H9 (cell line): Measurements from ENCODE around the gene SERPIND1. TPM values are rescaled to one million over a fixed set of nuclear protein-coding genes. Genes with fewer than 3 reads are reported as not detected.

Source experiments
- DNase-seq: peaks from one replicate; pipeline ENCODE4 v3.0.0-alpha.2; 2017
- H2AFZ ChIP-seq: one replicate; pipeline ENCODE4 v1.6.1; 2013; ENCODE audit warnings: mild to moderate bottlenecking, low read length, control low read depth, moderate library complexity
- H2AK5ac ChIP-seq: 2 replicates; pipeline ENCODE4 v1.6.1; 2013; ENCODE audit warnings: low read length, control low read depth, mixed read lengths; ENCODE audit not compliant: insufficient read length
- H2BK120ac ChIP-seq: one replicate; pipeline ENCODE4 v1.6.1; 2013; ENCODE audit warnings: low read depth, mild to moderate bottlenecking, low read length, control low read depth, inconsistent platforms; ENCODE audit not compliant: poor library complexity, severe bottlenecking
- H2BK12ac ChIP-seq: 2 replicates; pipeline ENCODE4 v1.6.1; 2013; ENCODE audit warnings: low read length, control low read depth, mixed read lengths, low read depth; ENCODE audit not compliant: insufficient read length
- H2BK15ac ChIP-seq: 2 replicates; pipeline ENCODE4 v1.6.1; 2013; ENCODE audit warnings: low read depth, low read length, control low read depth
- H2BK20ac ChIP-seq: one replicate; pipeline ENCODE4 v1.6.1; 2013; ENCODE audit warnings: low read depth, mild to moderate bottlenecking, low read length, control low read depth, inconsistent platforms; ENCODE audit not compliant: poor library complexity, severe bottlenecking
- H2BK5ac ChIP-seq: 2 replicates; pipeline ENCODE4 v1.6.1; 2013; ENCODE audit warnings: low read length, control low read depth, mixed read lengths; ENCODE audit not compliant: insufficient read length
- H3K14ac ChIP-seq: 2 replicates; pipeline ENCODE4 v1.6.1; 2013; ENCODE audit warnings: low read length, control low read depth; ENCODE audit not compliant: insufficient read depth
- H3K18ac ChIP-seq: 2 replicates; pipeline ENCODE4 v1.6.1; 2013; ENCODE audit warnings: low read depth, mild to moderate bottlenecking, mixed read lengths, low read length, control low read depth; ENCODE audit not compliant: insufficient read length
- H3K23ac ChIP-seq: 2 replicates; pipeline ENCODE4 v1.6.1; 2013; ENCODE audit warnings: low read length, control low read depth, mixed read lengths, low read depth; ENCODE audit not compliant: insufficient read length
- H3K23me2 ChIP-seq: 2 replicates; pipeline ENCODE4 v1.6.1; 2013; ENCODE audit warnings: low read depth, mild to moderate bottlenecking, mixed read lengths, low read length, control low read depth; ENCODE audit not compliant: insufficient read length, poor library complexity, severe bottlenecking
- H3K27ac ChIP-seq: 2 replicates; pipeline ENCODE4 v1.5.1; 2013; ENCODE audit warnings: low read length, control low read depth, mixed read lengths, low read depth; ENCODE audit not compliant: insufficient read length
- H3K27me3 ChIP-seq: 2 replicates; pipeline ENCODE4 v1.6.1; 2013; ENCODE audit warnings: low read length, control low read depth, inconsistent platforms; ENCODE audit not compliant: insufficient read depth
- H3K4ac ChIP-seq: 2 replicates; pipeline ENCODE4 v1.6.1; 2013; ENCODE audit warnings: low read depth, mild to moderate bottlenecking, control low read depth, inconsistent platforms, low read length, moderate library complexity
- H3K4me1 ChIP-seq: 2 replicates; pipeline ENCODE4 v1.6.1; 2013; ENCODE audit warnings: low read length, control low read depth, inconsistent platforms; ENCODE audit not compliant: insufficient read depth
- H3K4me2 ChIP-seq: 2 replicates; pipeline ENCODE4 v1.6.1; 2013; ENCODE audit warnings: low read length, control low read depth, mixed read lengths; ENCODE audit not compliant: insufficient read length, insufficient read depth
- H3K56ac ChIP-seq: 2 replicates; pipeline ENCODE4 v1.6.1; 2013; ENCODE audit warnings: low read depth, mild to moderate bottlenecking, mixed read lengths, low read length, control low read depth; ENCODE audit not compliant: insufficient read length
- H3K79me1 ChIP-seq: 2 replicates; pipeline ENCODE4 v1.6.1; 2013; ENCODE audit warnings: low read depth, mild to moderate bottlenecking, moderate library complexity, low read length, control low read depth, inconsistent platforms; ENCODE audit not compliant: insufficient read depth, poor library complexity, severe bottlenecking
- H3K79me2 ChIP-seq: 2 replicates; pipeline ENCODE4 v1.6.1; 2013; ENCODE audit warnings: low read length, control low read depth, inconsistent platforms; ENCODE audit not compliant: insufficient read depth
- H3K9ac ChIP-seq: 2 replicates; pipeline ENCODE4 v1.6.1; 2013; ENCODE audit warnings: low read length, control low read depth, mixed read lengths; ENCODE audit not compliant: insufficient read length; ENCODE audit errors: extremely low read depth
- H3K9me3 ChIP-seq: one replicate; pipeline ENCODE4 v1.6.1; 2013; ENCODE audit warnings: low read depth, low read length, inconsistent platforms; ENCODE audit not compliant: control insufficient read depth
- H3T11ph ChIP-seq: one replicate; pipeline ENCODE4 v1.6.1; 2013; ENCODE audit warnings: mild to moderate bottlenecking, low read length, control low read depth, inconsistent platforms
- H4K20me1 ChIP-seq: one replicate; pipeline ENCODE4 v1.6.1; 2013; ENCODE audit not compliant: control insufficient read depth, insufficient read length, insufficient read depth
- H4K5ac ChIP-seq: 2 replicates; pipeline ENCODE4 v1.6.1; 2013; ENCODE audit warnings: low read depth, mild to moderate bottlenecking, mixed read lengths, low read length, control low read depth; ENCODE audit not compliant: insufficient read length
- H4K8ac ChIP-seq: replicated peaks from 2 replicates; pipeline ENCODE4 v1.6.1; 2013; ENCODE audit warnings: low read length, control low read depth, mixed read lengths, low read depth; ENCODE audit not compliant: insufficient read length
- H4K91ac ChIP-seq: 2 replicates; pipeline ENCODE4 v1.6.1; 2013; ENCODE audit warnings: low read depth, mild to moderate bottlenecking, moderate library complexity, mixed read lengths, low read length, control low read depth; ENCODE audit not compliant: insufficient read length
- H3K27ac Mint-ChIP-seq, 3 experiments: 2 replicates in 2 of 3; 3 replicates in 1 of 3; pipeline ENCODE4 v1.8.0; 2020 to 2021; ENCODE audit warnings: mixed read lengths in 3 of 3, mild to moderate bottlenecking in 1 of 3, moderate library complexity in 1 of 3
- H3K27me3 Mint-ChIP-seq: 2 replicates; pipeline ENCODE4 v1.8.0; 2021; ENCODE audit warnings: low read depth, mild to moderate bottlenecking, moderate library complexity, mixed read lengths
- H3K36me3 Mint-ChIP-seq, 3 experiments: 2 replicates in 2 of 3; 3 replicates in 1 of 3; pipeline ENCODE4 v1.8.0; 2020 to 2021; ENCODE audit warnings: low read depth in 3 of 3, mixed read lengths in 3 of 3; ENCODE audit not compliant: insufficient read depth in 1 of 3
- H3K4me1 Mint-ChIP-seq, 2 experiments: 2 replicates each; pipeline ENCODE4 v1.8.0; 2020; ENCODE audit warnings: mixed read lengths in 2 of 2
- H3K4me3 Mint-ChIP-seq, 2 experiments: 2 replicates in 1 of 2; 3 replicates in 1 of 2; pipeline ENCODE4 v1.8.0; 2020 to 2021; ENCODE audit warnings: mild to moderate bottlenecking in 2 of 2, mixed read lengths in 2 of 2, moderate library complexity in 1 of 2
- H3K9me3 Mint-ChIP-seq, 2 experiments: 2 replicates in 1 of 2; 3 replicates in 1 of 2; pipeline ENCODE4 v1.8.0; 2020; ENCODE audit warnings: mild to moderate bottlenecking in 2 of 2, mixed read lengths in 2 of 2, moderate library complexity in 1 of 2
- WGBS: extraction: QIAGEN DNeasy Blood & Tissue Kit; methylation state at CpG from one replicate; pipeline ENCODE4 v1.1.7; 2013; ENCODE audit warnings: missing lambda C conversion rate, low lambda C conversion rate, mixed read lengths; ENCODE audit not compliant: insufficient read length; ENCODE audit errors: extremely low coverage; 5-methylcytosine and 5-hydroxymethylcytosine counted together
- total RNA-seq: library from RNA; stranded (reverse); gene quantifications from 2 replicates; pipeline ENCODE4 v1.2.1, GENCODE V29; 2021
- TF ChIP-seq, protein P1 (sequence below): fragments of 200-600 bp; sonication (generic); conservative IDR thresholded peaks from 3 replicates; pipeline ENCODE4 v1.8.0; 2021; ENCODE audit warnings: antibody characterized with exemption, mild to moderate bottlenecking

SERPIND1 gene
- total RNA-seq, 1 experiment from 2014 or later = not detected

DNA sequence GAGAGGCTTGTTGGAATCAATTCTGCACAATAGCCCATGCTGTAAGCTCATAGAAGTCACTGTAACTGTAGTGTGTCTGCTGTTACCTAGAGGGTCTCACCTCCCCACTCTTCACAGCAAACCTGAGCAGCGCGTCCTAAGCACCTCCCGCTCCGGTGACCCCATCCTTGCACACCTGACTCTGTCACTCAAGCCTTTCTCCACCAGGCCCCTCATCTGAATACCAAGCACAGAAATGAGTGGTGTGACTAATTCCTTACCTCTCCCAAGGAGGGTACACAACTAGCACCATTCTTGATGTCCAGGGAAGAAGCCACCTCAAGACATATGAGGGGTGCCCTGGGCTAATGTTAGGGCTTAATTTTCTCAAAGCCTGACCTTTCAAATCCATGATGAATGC, 13.3 kb downstream of the SERPIND1 start:
- H3T11ph ChIP-seq = no peak overlapping the region
- no peak overlapping the region for H3K14ac ChIP-seq
- DNase-seq = no peak
- H3K9ac ChIP-seq = no peak overlapping the region
- H3K4me2 ChIP-seq = no peak overlapping the region
- no peaks in the 10 kb centered on the region for H3K79me1 ChIP-seq
- no peak overlapping the region for H3K23ac ChIP-seq
- no peak overlapping the region for H2BK120ac ChIP-seq
- H3K56ac ChIP-seq = no peak overlapping the region
- Mint-ChIP-seq H3K4me1 (peaks cover 11 to 16% of the 10 kb centered on the region in 2 experiments), H3K36me3 (peaks cover 0 to 9% (median 3%) of the 10 kb centered on the region in 3 experiments; a peak in 3 of 7 replicates), H3K27ac (no peak overlapping the region; a peak in 1 of 7 replicates), H3K27me3 (no peaks in the 10 kb centered on the region), H3K9me3 (no peaks in the 10 kb centered on the region), H3K4me3 (no peak overlapping the region)
- H3K18ac ChIP-seq = no peak overlapping the region
- no peak overlapping the region for H2BK12ac ChIP-seq
- H3K9me3 ChIP-seq = no peaks in the 10 kb centered on the region
- H2BK15ac ChIP-seq = no peak overlapping the region
- H4K20me1 ChIP-seq = no peaks in the 10 kb centered on the region
- H4K8ac ChIP-seq = no peak overlapping the region
- H4K5ac ChIP-seq = no peak overlapping the region
- H3K23me2 ChIP-seq = no peaks in the 10 kb centered on the region
- TF ChIP-seq, protein P1, sequence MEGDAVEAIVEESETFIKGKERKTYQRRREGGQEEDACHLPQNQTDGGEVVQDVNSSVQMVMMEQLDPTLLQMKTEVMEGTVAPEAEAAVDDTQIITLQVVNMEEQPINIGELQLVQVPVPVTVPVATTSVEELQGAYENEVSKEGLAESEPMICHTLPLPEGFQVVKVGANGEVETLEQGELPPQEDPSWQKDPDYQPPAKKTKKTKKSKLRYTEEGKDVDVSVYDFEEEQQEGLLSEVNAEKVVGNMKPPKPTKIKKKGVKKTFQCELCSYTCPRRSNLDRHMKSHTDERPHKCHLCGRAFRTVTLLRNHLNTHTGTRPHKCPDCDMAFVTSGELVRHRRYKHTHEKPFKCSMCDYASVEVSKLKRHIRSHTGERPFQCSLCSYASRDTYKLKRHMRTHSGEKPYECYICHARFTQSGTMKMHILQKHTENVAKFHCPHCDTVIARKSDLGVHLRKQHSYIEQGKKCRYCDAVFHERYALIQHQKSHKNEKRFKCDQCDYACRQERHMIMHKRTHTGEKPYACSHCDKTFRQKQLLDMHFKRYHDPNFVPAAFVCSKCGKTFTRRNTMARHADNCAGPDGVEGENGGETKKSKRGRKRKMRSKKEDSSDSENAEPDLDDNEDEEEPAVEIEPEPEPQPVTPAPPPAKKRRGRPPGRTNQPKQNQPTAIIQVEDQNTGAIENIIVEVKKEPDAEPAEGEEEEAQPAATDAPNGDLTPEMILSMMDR = no peak
- H3K4me1 ChIP-seq = no peaks in the 10 kb centered on the region; the same call in none of the 2 replicates
- H3K27me3 ChIP-seq = no peaks in the 10 kb centered on the region
- no peak overlapping the region for H3K4ac ChIP-seq
- H2BK5ac ChIP-seq = no peak overlapping the region
- H3K79me2 ChIP-seq = no peaks in the 10 kb centered on the region
- H2AFZ ChIP-seq = no peak overlapping the region
- H2AK5ac ChIP-seq = no peak overlapping the region
- H4K91ac ChIP-seq = no peak overlapping the region
- H3K27ac ChIP-seq = no peak overlapping the region
- no peak overlapping the region for H2BK20ac ChIP-seq
- no CpG with 5 or more reads among the region's 4 CpGs for WGBS
